Upper lobe of right lung (tissue), 1 donor: Measurements from ENCODE around the gene SH3BP2. TPM values are rescaled to one million over a fixed set of nuclear protein-coding genes. Genes with fewer than 3 reads are reported as not detected.

ENCODE experiments used
- ATAC-seq: fragments of 200-7000 bp; cut with Tn5 transposase; one replicate; pipeline ENCODE4 v1.9.1; 2020; ENCODE audit warnings: mild to moderate bottlenecking, moderate library complexity
- DNase-seq: peaks from one replicate; pipeline ENCODE4 v3.0.0-alpha.2; 2020
- H3K27ac ChIP-seq: fragments of 200-600 bp; one replicate; pipeline ENCODE4 v1.8.0; 2022
- H3K27me3 ChIP-seq: fragments of 200-600 bp; one replicate; pipeline ENCODE4 v1.8.0; 2022; ENCODE audit warnings: mild to moderate bottlenecking
- H3K36me3 ChIP-seq: fragments of 200-600 bp; one replicate; pipeline ENCODE4 v1.8.0; 2022
- H3K4me1 ChIP-seq: fragments of 200-600 bp; one replicate; pipeline ENCODE4 v1.8.0; 2022
- H3K4me3 ChIP-seq: fragments of 200-600 bp; one replicate; pipeline ENCODE4 v1.8.0; 2022; ENCODE audit warnings: mild to moderate bottlenecking
- H3K9me3 ChIP-seq: fragments of 200-600 bp; one replicate; pipeline ENCODE4 v1.8.0; 2022
- CTCF ChIP-seq: fragments of 200-600 bp; IDR thresholded peaks from one replicate; pipeline ENCODE4 v1.8.0; 2022; ENCODE audit warnings: antibody characterized with exemption
- intact Hi-C: fragments of 100-400 bp; cut with DNase I; formaldehyde crosslinking; loops from one replicate; pipeline ENCODE4 v1.11.0; 2022
- total RNA-seq: library from RNA; stranded (reverse); fragmentation: NEBNext Ultra II Directional; extraction: Animal tissue kit (Norgen Biotek cat#: 25700); gene quantifications from one replicate; pipeline ENCODE4 v1.2.1, GENCODE V29; 2021
- donor health status: DM: no; HTN: yes; CAD: no; lungs with severe emphysema.

SH3BP2 gene
- total RNA-seq, 1 donor from 2014 or later = 99.0 TPM

- Histone ChIP-seq H3K9me3 (no peaks in the 10 kb centered on the region), H3K27ac (no peak overlapping the region), H3K27me3 (no peaks in the 10 kb centered on the region), H3K36me3 (no peaks in the 10 kb centered on the region), H3K4me1 (peaks cover 5% of the 10 kb centered on the region), H3K4me3 (no peak overlapping the region)
- no peak for ATAC-seq
- intact Hi-C loops = no loop called here
- no peak for TF ChIP-seq CTCF
- peak; percentile 13 for DNase-seq
These were observed 11.0 kb upstream of the SH3BP2 start for GRCh38 chr4:2781911-2782310.

GRCh38 chr4:2783790-2784189, 9.1 kb upstream of the SH3BP2 start:
- Histone ChIP-seq H3K27me3 (no peaks in the 10 kb centered on the region), H3K4me1 (peaks cover 17% of the 10 kb centered on the region)
- intact Hi-C loops = no loop called here

GRCh38 chr4:2785613-2786012, 7.3 kb upstream of the SH3BP2 start:
- peak; percentile 30 for ATAC-seq
- TF ChIP-seq CTCF = no peak

More at GRCh38 chr4:2783790-2784189, 9.1 kb upstream of the SH3BP2 start:
- no peaks in the 10 kb centered on the region for H3K36me3 ChIP-seq
- no peaks in the 10 kb centered on the region for H3K9me3 ChIP-seq
- DNase-seq = no peak
- no peak for TF ChIP-seq CTCF
- H3K27ac ChIP-seq = no peak overlapping the region
- no peak overlapping the region for H3K4me3 ChIP-seq
- ATAC-seq = no peak

GRCh38 chr4:2786152-2786671, 6.7 kb upstream of the SH3BP2 start:
- no peaks in the 10 kb centered on the region for H3K36me3 ChIP-seq
- DNase-seq (no peak), ATAC-seq (no peak)
- no peaks in the 10 kb centered on the region for H3K27me3 ChIP-seq
- no peaks in the 10 kb centered on the region for H3K9me3 ChIP-seq
- peaks cover 17% of the 10 kb centered on the region for H3K4me1 ChIP-seq
- TF ChIP-seq CTCF = no peak
- no peak overlapping the region for H3K4me3 ChIP-seq
- peak overlapping the region; percentile 17 for H3K27ac ChIP-seq
- intact Hi-C loops = no loop called here

More at GRCh38 chr4:2785613-2786012, 7.3 kb upstream of the SH3BP2 start:
- no peaks in the 10 kb centered on the region for H3K9me3 ChIP-seq
- no peaks in the 10 kb centered on the region for H3K27me3 ChIP-seq
- H3K4me3 ChIP-seq = no peak overlapping the region
- no peak for DNase-seq
- intact Hi-C loops = no loop called here
- H3K36me3 ChIP-seq = no peaks in the 10 kb centered on the region
- peaks cover 17% of the 10 kb centered on the region for H3K4me1 ChIP-seq
- no peak overlapping the region for H3K27ac ChIP-seq

- no peak for ATAC-seq
- Histone ChIP-seq H3K27ac (peak overlapping the region; percentile 17), H3K9me3 (no peaks in the 10 kb centered on the region), H3K4me3 (no peak overlapping the region), H3K27me3 (no peaks in the 10 kb centered on the region), H3K36me3 (no peaks in the 10 kb centered on the region), H3K4me1 (peaks cover 23% of the 10 kb centered on the region)
- intact Hi-C loops = no loop called here
- no peak for DNase-seq
- no peak for TF ChIP-seq CTCF
These were observed 6.1 kb upstream of the SH3BP2 start for GRCh38 chr4:2786794-2787229.
